Measurements from ENCODE around the gene ZNF768.
A peak's percentile ranks its signal among the peaks of the same experiment; 100 is the strongest.
"Not testable (repeated sequence)": the region's sequence is repeated elsewhere in the genome, so short reads cannot be mapped to it uniquely, and the experiment has no call there.

Gene ZNF768

GRCh38 chr16:30527635-30528178 lies 1.3 kb upstream of the ZNF768 start:
- peak overlapping the region; percentile 97 for H3K27ac ChIP-seq
- TF ChIP-seq CTCF (conservative IDR thresholded peaks at IDR 0.05; ENCODE audit: low read depth): no peak
- POLR2A ChIA-PET (ENCODE audit: low non-redundant PET): interaction anchor here (1.0 to 1.2 kb wide), 2 partner anchors 8 to 98 kb away, joined by 5 to 9 read pairs; partner anchors contain the start of gene DCTPP1
- DNase-seq (ENCODE audit: low spot score): peak; percentile 63
- CTCF ChIA-PET: interaction anchor here (0.9 to 1.4 kb wide), 2 partner anchors 8 to 102 kb away, joined by 3 to 8 read pairs; no protein-coding TSS in a partner anchor

GRCh38 chr16:30526823-30527634 lies 663 bp upstream of the ZNF768 start:
- ChIA-PET POLR2A (ENCODE audit: low non-redundant PET) (interaction anchor here (0.5 to 1.2 kb wide), 5 partner anchors 9 to 118 kb away, joined by 3 to 9 read pairs (median 4); partner anchors contain the start of gene DCTPP1), CTCF (interaction anchor here (0.6 to 1.4 kb wide), 3 partner anchors 9 to 131 kb away, joined by 3 to 8 read pairs (median 4); partner anchors contain the start of gene FBRS)
- H3K27ac ChIP-seq: peak overlapping the region; percentile 97
- DNase-seq (ENCODE audit: low spot score): peak; percentile 98
- no peak for TF ChIP-seq CTCF (conservative IDR thresholded peaks at IDR 0.05; ENCODE audit: low read depth)

GRCh38 chr16:30525844-30526136 lies 576 bp downstream of the ZNF768 start:
- ChIA-PET POLR2A (ENCODE audit: low non-redundant PET) (interaction anchor here (0.6 to 1.1 kb wide), 2 partner anchors 59 to 96 kb away, joined by 3 to 4 read pairs; partner anchors contain the start of gene DCTPP1), CTCF (interaction anchor here (0.6 to 0.7 kb wide), 2 partner anchors 10 to 59 kb away, joined by 3 to 4 read pairs; no protein-coding TSS in a partner anchor)
- TF ChIP-seq CTCF (conservative IDR thresholded peaks at IDR 0.05; ENCODE audit: low read depth): no peak
- no peak for DNase-seq (ENCODE audit: low spot score)
- peak overlapping the region; percentile 97 for H3K27ac ChIP-seq

- CTCF ChIA-PET: interaction anchor here (0.6 to 0.8 kb wide), 4 partner anchors 12 to 115 kb away, joined by 4 read pairs; no protein-coding TSS in a partner anchor
- POLR2A ChIA-PET (ENCODE audit: low non-redundant PET): interaction anchor here (0.6 to 1.1 kb wide), 4 partner anchors 11 to 95 kb away, joined by 3 to 4 read pairs (median 4); partner anchors contain the start of gene DCTPP1
- no peak for TF ChIP-seq CTCF (conservative IDR thresholded peaks at IDR 0.05; ENCODE audit: low read depth)
- peak overlapping the region; percentile 97 for H3K27ac ChIP-seq
- DNase-seq (ENCODE audit: low spot score): no peak
Measured at GRCh38 chr16:30524575-30525568, 1.5 kb downstream of the ZNF768 start.

GRCh38 chr16:30523768-30524574 lies 2.4 kb downstream of the ZNF768 start:
- DNase-seq (ENCODE audit: low spot score): no peak
- H3K27ac ChIP-seq: peak overlapping the region; percentile 97
- TF ChIP-seq CTCF (conservative IDR thresholded peaks at IDR 0.05; ENCODE audit: low read depth): no peak
- CTCF ChIA-PET: interaction anchor here (0.6 to 0.8 kb wide), 3 partner anchors 11 to 115 kb away, joined by 4 read pairs; no protein-coding TSS in a partner anchor
- POLR2A ChIA-PET (ENCODE audit: low non-redundant PET): interaction anchor here (0.8 kb wide), 1 partner anchor 12 kb away, joined by 4 read pairs; no protein-coding TSS in a partner anchor

GRCh38 chr16:30522702-30523463 lies 3.5 kb downstream of the ZNF768 start:
- CTCF ChIA-PET: interaction anchor here (0.7 kb wide), 1 partner anchor 369 kb away, joined by 4 read pairs; no protein-coding TSS in a partner anchor
- POLR2A ChIA-PET (ENCODE audit: low non-redundant PET); DNase-seq (ENCODE audit: low spot score): not testable (repeated sequence)
- peak overlapping the region; percentile 97 for H3K27ac ChIP-seq

All from RWPE1 (cell line).